GM12891 (cell line): ENCODE measurements around the gene PHF3.
"Not testable (repeated sequence)": the region's sequence is repeated elsewhere in the genome, so short reads cannot be mapped to it uniquely, and the experiment has no call there.

Source experiments
- DNase-seq: peaks from one replicate; pipeline ENCODE4 v3.0.0; 2011; ENCODE audit warnings: low spot score; ENCODE audit not compliant: insufficient read length
- FAIRE-seq: peaks from 2 replicates; lab custom pipeline; 2011; peaks lifted over from hg19 to GRCh38; lab: Jason Lieb, UNC
- PAX5 ChIP-seq: IDR thresholded peaks from 2 replicates; pipeline ENCODE4 v1.6.1; 2011; ENCODE audit warnings: low read length, moderate library complexity, mild to moderate bottlenecking; ENCODE audit not compliant: insufficient read depth, severe bottlenecking
- POLR2A ChIP-seq: IDR thresholded peaks from 2 replicates; pipeline ENCODE4 v1.6.1; 2011; ENCODE audit warnings: low read depth, low read length, control low read depth
- POLR2AphosphoS5 ChIP-seq: IDR thresholded peaks from 2 replicates; pipeline ENCODE4 v1.6.1; 2011; ENCODE audit warnings: low read depth, low read length, control low read depth
- POU2F2 ChIP-seq: IDR thresholded peaks from 2 replicates; pipeline ENCODE4 v1.6.1; 2011; ENCODE audit warnings: low read depth, mild to moderate bottlenecking, control low read depth, low read length, moderate library complexity
- SPI1 ChIP-seq: IDR thresholded peaks from 2 replicates; pipeline ENCODE4 v1.6.1; 2011; ENCODE audit warnings: low read depth, low read length, control low read depth
- TAF1 ChIP-seq: IDR thresholded peaks from 2 replicates; pipeline ENCODE4 v1.6.1; 2011; ENCODE audit warnings: low read depth, low read length, control low read depth

Gene PHF3

DNA sequence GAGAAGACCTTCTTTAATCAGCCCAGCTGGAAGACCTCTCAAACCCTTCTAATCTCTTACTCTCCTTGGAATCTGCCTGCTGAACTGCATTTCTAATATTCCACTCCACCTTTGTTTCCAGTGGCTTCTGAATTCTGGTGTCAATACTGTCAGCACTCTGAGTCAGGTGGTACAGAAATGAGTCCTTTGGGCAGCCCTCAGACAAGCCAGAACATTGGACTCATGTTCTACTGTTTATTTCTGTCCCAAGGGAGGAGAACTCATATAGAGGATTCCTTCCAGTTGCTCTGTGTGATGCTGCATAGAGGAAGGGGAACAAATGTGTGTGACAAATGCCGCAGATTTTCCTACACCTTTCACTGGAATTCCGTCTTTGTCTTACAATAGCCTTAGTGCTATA is 114.8 kb downstream of the PHF3 start:
- FAIRE-seq (no peak), DNase-seq (no peak)
- no peak for TF ChIP-seq TAF1
- TF ChIP-seq POU2F2, result no peak
- TF ChIP-seq SPI1, result no peak
- TF ChIP-seq PAX5, result no peak
- no peak for TF ChIP-seq POLR2A
- TF ChIP-seq POLR2AphosphoS5, result no peak

DNA sequence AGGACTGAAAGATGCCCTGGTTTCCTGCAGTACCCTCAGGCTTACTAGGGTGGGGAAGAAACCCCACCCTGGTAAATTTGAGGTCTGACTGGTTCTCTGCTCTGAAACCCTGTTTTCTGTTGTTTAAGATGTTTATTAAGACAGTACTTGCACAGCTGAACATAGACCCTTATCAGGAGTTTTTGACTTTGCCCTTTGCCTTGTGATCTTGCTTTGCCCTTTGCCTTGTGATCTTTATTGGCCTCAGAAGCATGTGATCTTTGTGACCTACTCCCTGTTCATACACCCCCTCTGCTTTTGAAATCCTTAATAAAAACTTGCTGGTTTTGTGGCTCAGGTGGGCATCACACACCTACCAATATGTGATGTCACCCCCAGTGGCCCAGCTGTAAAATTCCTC is 121.7 kb downstream of the PHF3 start:
- DNase-seq, FAIRE-seq: not testable (repeated sequence)

DNA sequence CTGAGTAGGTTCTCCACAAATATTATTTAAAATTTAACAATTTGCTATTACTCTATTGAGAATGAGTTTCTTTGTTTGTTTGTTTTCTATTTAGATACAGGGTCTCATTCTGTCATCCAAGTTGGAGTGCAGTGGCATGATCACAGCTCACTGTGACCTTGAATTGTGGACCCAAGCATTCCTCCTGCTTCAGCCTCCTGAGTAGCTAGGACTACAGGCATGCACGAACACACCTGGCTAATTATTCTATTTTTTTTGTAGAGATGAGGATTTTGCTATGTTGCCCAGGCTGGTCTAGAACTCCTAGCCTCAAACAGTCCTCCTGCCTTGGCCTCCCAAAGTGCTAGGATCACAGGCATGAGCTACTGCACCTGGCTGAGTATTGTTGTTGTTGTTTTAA is 122.2 kb downstream of the PHF3 start:
- no peak for FAIRE-seq
- DNase-seq, result no peak
- no peak for TF ChIP-seq SPI1
- TF ChIP-seq POLR2AphosphoS5, result no peak
- TF ChIP-seq POU2F2, result no peak
- no peak for TF ChIP-seq POLR2A
- TF ChIP-seq PAX5, result no peak
- TF ChIP-seq TAF1, result no peak

DNA sequence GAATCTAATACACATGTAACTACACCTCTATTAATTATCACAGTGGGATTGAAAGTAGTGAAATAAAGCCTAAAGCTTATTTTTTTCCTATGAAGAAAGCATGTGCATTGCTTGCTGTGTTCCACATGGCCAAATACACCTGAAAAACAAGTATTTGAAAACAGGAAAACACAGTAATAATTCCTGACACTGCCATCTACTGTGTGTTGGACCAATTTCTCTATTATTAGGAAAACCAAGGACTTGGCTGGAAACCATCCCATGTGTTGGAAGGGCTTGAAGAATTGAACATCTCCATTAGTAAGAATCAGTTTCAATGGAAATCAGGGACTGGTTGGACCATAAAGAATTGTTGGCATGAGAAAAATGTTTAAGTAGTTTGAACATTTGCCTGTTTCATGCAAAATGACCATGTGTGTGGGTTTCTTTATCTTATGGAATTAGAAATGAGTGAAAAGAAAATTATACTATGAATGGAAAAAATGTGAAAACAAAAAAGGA is 124.1 kb downstream of the PHF3 start:
- DNase-seq (no peak), FAIRE-seq (no peak)
- TF ChIP-seq SPI1 (no peak), POLR2A (no peak), TAF1 (no peak), POU2F2 (no peak), PAX5 (no peak), POLR2AphosphoS5 (no peak)

DNA sequence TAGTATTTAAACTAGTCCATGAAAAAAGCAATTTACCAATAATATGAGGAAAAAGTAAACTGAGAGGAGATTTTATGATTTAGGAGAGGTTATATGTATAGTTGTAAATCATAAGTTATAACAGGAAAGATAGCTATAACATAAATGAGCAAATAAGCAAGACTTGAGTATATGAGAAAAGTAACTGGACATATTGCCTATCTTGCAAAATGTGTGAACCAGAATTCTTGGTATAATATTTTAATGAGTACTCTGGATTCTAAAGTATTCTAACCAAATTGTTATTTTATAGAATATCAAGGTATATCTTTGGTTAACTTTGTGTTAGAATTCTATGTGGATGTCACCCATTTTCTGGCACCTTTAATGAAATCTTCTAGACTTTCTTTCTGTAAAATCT is 124.6 kb downstream of the PHF3 start:
- TF ChIP-seq POLR2A, result no peak
- no peak for TF ChIP-seq TAF1
- TF ChIP-seq POLR2AphosphoS5, result no peak
- no peak for TF ChIP-seq SPI1
- TF ChIP-seq PAX5, result no peak
- TF ChIP-seq POU2F2, result no peak
- no peak for FAIRE-seq
- DNase-seq, result no peak

DNA sequence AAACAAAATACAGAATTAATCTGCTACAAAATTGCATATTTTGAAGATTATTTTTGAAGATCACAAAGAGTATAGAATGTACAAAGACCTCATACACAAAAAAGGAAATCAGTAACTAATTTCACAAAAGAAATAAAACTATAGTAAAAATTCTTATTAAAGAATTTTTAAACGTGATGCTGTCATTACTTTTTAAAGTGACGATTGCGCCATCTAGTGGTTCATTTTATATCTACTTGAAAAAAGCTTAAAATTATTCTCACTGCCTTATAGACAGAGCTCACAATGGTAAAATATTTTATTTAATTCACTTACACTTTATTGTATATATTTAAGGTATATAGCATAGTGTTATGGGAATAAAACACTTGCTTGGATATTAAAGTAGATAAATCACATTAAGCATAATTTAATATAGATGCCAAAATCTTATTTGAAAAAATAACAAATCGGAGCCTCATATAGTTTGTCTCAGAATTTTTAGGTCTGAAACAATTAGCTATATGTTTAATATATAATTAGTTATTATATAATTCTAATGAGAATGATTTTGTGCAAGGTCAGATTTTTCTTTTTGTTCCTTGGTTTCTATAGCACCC is 128.8 kb downstream of the PHF3 start:
- FAIRE-seq, result no peak

More for the DNA sequence above, 128.8 kb downstream of the PHF3 start:
- no peak for TF ChIP-seq PAX5
- no peak for TF ChIP-seq SPI1
- TF ChIP-seq POU2F2, result no peak
- TF ChIP-seq TAF1, result no peak
- no peak for TF ChIP-seq POLR2A
- no peak for TF ChIP-seq POLR2AphosphoS5
- DNase-seq, result no peak
